HG02610 (cell line): ENCODE results near the gene OR2K2.
"Not testable (repeated sequence)": the region's sequence is repeated elsewhere in the genome, so short reads cannot be mapped to it uniquely, and the experiment has no call there.

Source experiments
- ATAC-seq: cut with Tn5 transposase; IDR thresholded peaks from one replicate; pipeline ENCODE4 v1.9.1; 2021; ENCODE audit warnings: mild to moderate bottlenecking, moderate library complexity; ENCODE audit not compliant: unreplicated experiment

Gene OR2K2

DNA sequence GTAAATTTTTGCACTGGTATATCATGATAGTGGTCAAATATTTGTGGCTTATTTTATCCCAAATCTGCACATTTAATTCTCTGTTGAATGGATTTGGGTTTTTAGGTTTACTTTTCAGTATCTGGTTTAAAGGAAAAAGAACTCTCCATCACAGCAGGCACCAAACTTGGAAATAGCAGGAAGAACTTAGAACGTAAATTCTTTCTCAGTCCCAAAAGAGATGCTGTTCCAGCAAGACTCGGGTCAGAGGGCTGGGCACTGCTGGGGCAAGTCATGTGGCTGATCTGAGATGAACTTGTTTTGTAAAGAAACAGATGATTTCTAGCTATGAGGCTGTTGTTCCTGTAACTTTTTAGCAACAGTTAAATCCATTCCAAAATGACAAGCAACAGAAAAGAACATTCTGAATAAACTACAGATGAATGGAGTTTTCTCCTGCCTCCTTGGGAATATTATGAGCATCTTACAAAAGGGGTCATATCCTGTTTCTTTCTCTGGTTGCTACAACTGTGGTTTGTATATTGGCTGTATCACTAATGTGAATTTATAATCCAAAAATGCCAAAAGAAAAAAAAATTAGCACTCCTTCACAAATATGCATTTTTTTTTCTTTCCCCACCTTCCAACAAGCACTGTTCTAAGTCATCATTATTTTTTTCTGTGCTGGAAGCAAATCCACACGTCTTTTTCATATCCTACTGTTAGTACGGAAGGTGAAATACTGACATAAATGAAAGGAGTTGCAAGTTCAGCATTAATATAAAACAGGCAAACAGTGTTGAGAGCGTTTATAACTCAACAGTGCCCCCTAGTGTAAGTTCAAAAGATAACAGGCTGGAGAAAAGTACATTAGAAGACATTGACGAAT is 31.1 kb downstream of the OR2K2 start:
- ATAC-seq: no peak

DNA sequence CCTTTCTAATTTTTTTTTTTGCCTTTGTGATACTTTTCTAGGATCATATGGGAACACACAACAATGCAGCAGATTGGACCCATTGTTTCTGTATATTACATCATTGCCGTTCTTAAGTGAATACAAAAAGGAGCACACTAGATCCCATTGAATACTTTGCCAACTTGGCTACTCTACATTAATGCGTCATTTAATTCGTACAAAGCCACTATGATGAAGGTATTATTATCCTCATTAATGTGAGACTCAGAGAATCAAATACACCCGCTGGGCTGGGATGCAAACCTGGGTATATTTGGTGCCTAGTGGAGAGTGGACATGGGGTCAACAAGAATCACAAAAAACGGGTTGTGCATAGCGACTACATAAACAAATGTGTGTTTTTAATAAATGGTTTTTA is 31.9 kb downstream of the OR2K2 start:
- ATAC-seq: no peak

DNA sequence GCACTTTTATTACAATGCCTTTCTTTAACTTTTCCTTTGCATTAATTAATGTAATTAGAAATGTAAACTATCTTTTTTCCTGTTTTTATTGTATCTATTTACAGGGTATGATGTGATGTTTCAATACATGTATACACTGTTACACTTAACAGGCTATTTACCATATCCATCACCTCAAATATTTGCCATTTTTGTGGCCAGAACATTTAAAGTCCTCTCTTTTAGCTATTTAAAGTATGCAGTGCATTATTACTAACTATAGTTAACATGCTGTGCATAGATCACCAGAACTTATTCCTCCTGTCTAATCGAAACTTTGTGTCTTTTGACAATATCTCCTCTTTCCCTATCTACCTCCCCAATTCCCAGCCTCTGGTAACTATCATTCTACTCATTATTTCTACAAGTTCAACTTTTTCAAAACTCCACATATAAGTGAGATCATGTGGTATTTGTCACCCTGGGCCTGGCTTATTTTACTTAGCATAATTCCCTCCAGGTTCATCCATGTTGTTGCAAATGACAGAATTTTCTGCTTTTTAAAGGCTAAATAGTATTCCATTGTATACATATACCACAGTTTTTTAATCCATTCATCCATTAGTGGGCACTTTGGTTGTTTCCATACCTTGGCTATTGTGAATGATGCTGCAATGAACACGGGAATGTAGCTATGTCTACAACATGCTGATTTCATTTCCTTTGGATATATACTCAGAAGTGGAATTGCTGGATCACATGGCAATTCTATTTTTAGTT is 32.8 kb downstream of the OR2K2 start:
- no peak for ATAC-seq

- no peak for ATAC-seq
Observed at GRCh38 chr9:111294691-111295451, 35.2 kb downstream of the OR2K2 start.

GRCh38 chr9:111287127-111287526 is 42.9 kb downstream of the OR2K2 start:
- no peak for ATAC-seq

GRCh38 chr9:111284703-111285102 is 45.3 kb downstream of the OR2K2 start:
- ATAC-seq: no peak

DNA sequence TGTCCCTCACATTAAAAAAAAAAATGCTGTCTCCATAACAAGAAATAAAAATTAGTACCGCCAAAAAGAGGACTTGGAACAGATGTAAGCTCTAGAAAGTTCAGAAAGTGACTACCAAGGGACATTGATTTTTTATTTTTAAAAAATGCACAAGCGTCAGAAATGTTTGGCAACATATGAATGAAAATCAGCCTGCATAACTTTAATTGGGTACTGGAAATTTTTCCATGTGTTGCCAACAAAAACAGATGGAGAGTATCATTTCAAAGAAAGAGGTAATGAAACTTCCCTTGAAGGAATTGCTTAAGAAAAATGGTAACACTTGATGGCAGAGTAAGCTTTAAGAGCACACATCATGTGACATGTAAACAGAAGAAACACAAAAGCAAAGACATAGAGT is 47.2 kb downstream of the OR2K2 start:
- no peak for ATAC-seq

GRCh38 chr9:111280795-111281194 is 49.2 kb downstream of the OR2K2 start:
- not testable (repeated sequence) for ATAC-seq
